Effector memory CD4-positive, alpha-beta T cell (primary cell): ENCODE results near the gene CD226.

Experiments
- DNase-seq, 3 donors: peaks; one replicate each; pipeline ENCODE4 v3.0.0-alpha.2; 2020
- H3K27ac ChIP-seq: 2 replicates; pipeline ENCODE4 v1.7.0; 2013; ENCODE audit warnings: mild to moderate bottlenecking, low read length, moderate library complexity; ENCODE audit not compliant: insufficient read depth, poor library complexity, severe bottlenecking
- H3K27me3 ChIP-seq: replicated peaks from 2 replicates; pipeline ENCODE4 v1.7.0; 2013; ENCODE audit warnings: mild to moderate bottlenecking, low read length; ENCODE audit not compliant: insufficient read depth, control insufficient read depth, poor library complexity, severe bottlenecking
- H3K36me3 ChIP-seq: 2 replicates; pipeline ENCODE4 v1.7.0; 2013; ENCODE audit warnings: mild to moderate bottlenecking, low read length, moderate library complexity; ENCODE audit not compliant: control insufficient read depth, insufficient read depth
- H3K4me1 ChIP-seq: 2 replicates; pipeline ENCODE4 v1.7.0; 2013; ENCODE audit warnings: low read length, mild to moderate bottlenecking; ENCODE audit not compliant: control insufficient read depth, insufficient read depth, poor library complexity, severe bottlenecking
- H3K4me3 ChIP-seq: 2 replicates; pipeline ENCODE4 v1.7.0; 2013; ENCODE audit warnings: low read length, low read depth, mild to moderate bottlenecking; ENCODE audit not compliant: insufficient read depth, poor library complexity, severe bottlenecking
- H3K9me3 ChIP-seq: 2 replicates; pipeline ENCODE4 v1.7.0; 2013; ENCODE audit warnings: mild to moderate bottlenecking, low read length, moderate library complexity; ENCODE audit not compliant: control insufficient read depth

Gene CD226

GRCh38 chr18:69957747-69958146 lies 10.1 kb upstream of the CD226 start:
- H3K36me3 ChIP-seq, result no peaks in the 10 kb centered on the region
- H3K4me3 ChIP-seq, result peak overlapping the region; percentile 61
- H3K27me3 ChIP-seq, result no peaks in the 10 kb centered on the region
- H3K9me3 ChIP-seq, result no peaks in the 10 kb centered on the region
- peak overlapping the region; percentile 70 for H3K27ac ChIP-seq
- DNase-seq, result no peak
- H3K4me1 ChIP-seq, result peaks cover 30% of the 10 kb centered on the region

- Histone ChIP-seq H3K9me3 (no peaks in the 10 kb centered on the region), H3K4me1 (peaks cover 34% of the 10 kb centered on the region), H3K4me3 (peak overlapping the region; percentile 61), H3K27me3 (no peaks in the 10 kb centered on the region), H3K36me3 (no peaks in the 10 kb centered on the region), H3K27ac (peak overlapping the region; percentile 70)
- no peak for DNase-seq
Observed at GRCh38 chr18:69956665-69957620, 9.3 kb upstream of the CD226 start.

- H3K4me3 ChIP-seq, result peak overlapping the region; percentile 61
- H3K9me3 ChIP-seq, result no peaks in the 10 kb centered on the region
- no peaks in the 10 kb centered on the region for H3K27me3 ChIP-seq
- peak overlapping the region; percentile 70 for H3K27ac ChIP-seq
- no peak for DNase-seq
- H3K36me3 ChIP-seq, result no peaks in the 10 kb centered on the region
- H3K4me1 ChIP-seq, result peaks cover 41% of the 10 kb centered on the region
Observed at GRCh38 chr18:69956057-69956456, 8.4 kb upstream of the CD226 start.

GRCh38 chr18:69954719-69955480 lies 7.2 kb upstream of the CD226 start:
- H3K36me3 ChIP-seq, result no peaks in the 10 kb centered on the region
- H3K9me3 ChIP-seq, result no peaks in the 10 kb centered on the region
- peak overlapping the region; percentile 61 for H3K4me3 ChIP-seq
- peaks cover 52% of the 10 kb centered on the region for H3K4me1 ChIP-seq
- peak overlapping the region; percentile 70 for H3K27ac ChIP-seq
- no peak for DNase-seq
- no peaks in the 10 kb centered on the region for H3K27me3 ChIP-seq

GRCh38 chr18:69953191-69953590 lies 5.5 kb upstream of the CD226 start:
- Histone ChIP-seq H3K36me3 (no peaks in the 10 kb centered on the region), H3K27ac (no peak overlapping the region)

GRCh38 chr18:69951182-69951581 lies 3.5 kb upstream of the CD226 start:
- no peak overlapping the region for H3K27ac ChIP-seq

More at GRCh38 chr18:69953191-69953590, 5.5 kb upstream of the CD226 start:
- Histone ChIP-seq H3K27me3 (no peaks in the 10 kb centered on the region), H3K9me3 (no peaks in the 10 kb centered on the region), H3K4me1 (peaks cover 52% of the 10 kb centered on the region), H3K4me3 (no peak overlapping the region)
- no peak for DNase-seq

GRCh38 chr18:69949538-69949936 lies 1.9 kb upstream of the CD226 start:
- H3K27me3 ChIP-seq, result no peaks in the 10 kb centered on the region
- DNase-seq, result no peak
- peaks cover 56% of the 10 kb centered on the region for H3K4me1 ChIP-seq
- H3K27ac ChIP-seq, result peak overlapping the region; percentile 68
- no peaks in the 10 kb centered on the region for H3K9me3 ChIP-seq
- H3K36me3 ChIP-seq, result no peaks in the 10 kb centered on the region
- no peak overlapping the region for H3K4me3 ChIP-seq

More at GRCh38 chr18:69951182-69951581, 3.5 kb upstream of the CD226 start:
- Histone ChIP-seq H3K9me3 (no peaks in the 10 kb centered on the region), H3K27me3 (no peaks in the 10 kb centered on the region), H3K4me1 (peaks cover 45% of the 10 kb centered on the region), H3K36me3 (no peaks in the 10 kb centered on the region), H3K4me3 (no peak overlapping the region)
- no peak for DNase-seq

GRCh38 chr18:69948919-69949537 lies 1.4 kb upstream of the CD226 start:
- Histone ChIP-seq H3K27ac (peak overlapping the region; percentile 68), H3K4me3 (no peak overlapping the region), H3K27me3 (no peaks in the 10 kb centered on the region), H3K36me3 (no peaks in the 10 kb centered on the region), H3K9me3 (no peaks in the 10 kb centered on the region), H3K4me1 (peaks cover 57% of the 10 kb centered on the region)
- DNase-seq, result peak in 1 of 3 donors; percentile 16

GRCh38 chr18:69948256-69948655 lies 583 bp upstream of the CD226 start:
- Histone ChIP-seq H3K4me1 (peaks cover 64% of the 10 kb centered on the region), H3K4me3 (no peak overlapping the region), H3K27ac (peak overlapping the region; percentile 68), H3K9me3 (no peaks in the 10 kb centered on the region), H3K36me3 (no peaks in the 10 kb centered on the region), H3K27me3 (no peaks in the 10 kb centered on the region)
- DNase-seq, result no peak
